ENCODE measurements around the gene GNG2. TPM values are rescaled to one million over a fixed set of nuclear protein-coding genes. Genes with fewer than 3 reads are reported as not detected.

Gene GNG2
- total and polyA plus RNA-seq, 9 of the 15 experiments (the other 6 are each of a cell fraction or from before 2014, with no cell fraction given): 0.18 TPM; not detected in 8

DNA sequence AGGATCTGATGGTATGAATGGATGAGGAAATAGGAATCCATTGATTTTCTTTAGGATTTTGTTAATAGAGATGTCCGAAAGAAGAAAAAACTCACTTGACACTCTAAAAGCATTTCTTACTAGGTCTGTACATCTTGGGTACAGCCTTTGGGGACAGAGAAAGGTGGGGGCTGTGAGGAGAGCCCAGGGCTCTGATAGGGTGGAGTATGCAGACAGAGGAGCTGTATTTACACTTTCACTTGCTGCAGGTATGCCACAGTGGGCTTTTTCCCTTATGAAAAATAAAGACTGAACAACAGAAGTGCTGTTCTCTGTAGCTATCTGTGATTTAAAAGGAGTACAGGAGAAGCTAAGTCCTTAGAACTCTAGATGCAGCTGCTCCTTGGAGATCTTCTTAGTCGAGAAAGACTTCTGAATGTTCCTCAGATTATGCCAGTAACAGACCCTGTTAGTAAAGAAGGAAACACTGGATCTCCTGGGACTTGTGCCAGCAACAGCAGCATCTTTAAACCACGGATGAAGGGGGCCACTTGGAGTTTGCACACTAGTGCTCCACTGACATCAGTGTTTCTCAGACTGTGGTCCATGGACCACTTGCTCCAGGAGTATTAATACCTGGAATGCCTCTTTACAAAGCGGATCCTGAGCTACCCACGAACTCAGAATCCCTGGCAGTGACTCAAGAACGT is 109.6 kb downstream of the GNG2 start (continued):
- TF ChIP-seq NR2C2 (CRISPR knock-in tag; IDR thresholded peaks at IDR 0.05) (no peak), NR2C2 (tag; IDR thresholded peaks at IDR 0.05) (no peak), CEBPG (CRISPR knock-in tag; IDR thresholded peaks at IDR 0.05) (no peak), CEBPG (tag; conservative IDR thresholded peaks at IDR 0.05 in 1 of 2, IDR thresholded peaks at IDR 0.05 in 1 of 2) (no peak), BDP1 (IDR thresholded peaks at IDR 0.05; ENCODE audit: insufficient read depth, insufficient read length) (no peak)

DNA sequence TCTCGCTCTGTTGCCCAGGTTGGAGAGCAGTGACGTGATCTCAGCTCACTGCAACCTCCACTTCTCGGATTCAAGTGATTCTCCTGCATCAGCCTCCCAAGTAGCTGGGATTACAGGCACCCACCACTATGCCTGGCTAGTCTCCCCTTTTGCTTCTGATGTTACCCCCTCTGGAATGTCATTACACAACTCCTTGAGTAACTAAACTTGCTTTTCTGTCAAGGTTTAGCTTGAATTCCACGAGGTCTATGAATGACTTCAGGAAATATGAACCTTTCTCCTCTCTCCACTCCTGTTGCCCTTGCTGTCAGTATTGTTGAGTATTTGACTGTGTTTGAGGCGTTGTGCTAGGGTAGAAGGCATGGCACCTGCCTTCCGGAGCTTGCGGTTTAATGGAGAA is 112.2 kb downstream of the GNG2 start:
- H3K79me2 ChIP-seq (ENCODE audit: control insufficient read depth, insufficient read depth, low read length): no peaks in the 10 kb centered on the region
- ATAC-seq (no peak), DNase-seq (ENCODE audit: extremely low read depth in 1 of 4, low spot score in 3 of 4) (no peak), FAIRE-seq (no peak)
- no peaks in the 10 kb centered on the region for H4K20me1 ChIP-seq (replicated peaks; ENCODE audit: control insufficient read depth, insufficient read depth, low read length)
- POLR2A ChIA-PET: no interaction called here
- H3K9me3 ChIP-seq (replicated peaks; ENCODE audit: control insufficient read depth, insufficient read depth, low read depth, low read length): no peaks in the 10 kb centered on the region
- no peak overlapping the region for H3K27ac ChIP-seq (ENCODE audit: extremely low read depth, low read depth, low read length)
- BruUV-seq (replicated peaks): no TSS peak
- no peak overlapping the region for H2AFZ ChIP-seq (ENCODE audit: low read depth, low read length)
- H3K4me2 ChIP-seq (ENCODE audit: insufficient read depth, low read length): no peak overlapping the region
- CTCF ChIA-PET (ENCODE audit: low intra/inter-chr PET ratio): no interaction called here
- H3K36me3 ChIP-seq (ENCODE audit: control insufficient read depth, insufficient read depth, low read length): no peaks in the 10 kb centered on the region
- H3K9me1 ChIP-seq (ENCODE audit: control insufficient read depth, insufficient read depth, low read length): no peaks in the 10 kb centered on the region
- intact Hi-C loops (cut with micrococcal nuclease): no loop called here
- no peaks in the 10 kb centered on the region for H3K4me1 ChIP-seq (replicated peaks in 1 of 2; ENCODE audit: control insufficient read depth in 2 of 2, insufficient read depth in 2 of 2, low read length in 2 of 2)
- no peak overlapping the region for H3K4me3 ChIP-seq
- peaks cover 2 to 17% of the 10 kb centered on the region in 2 experiments; a peak in 2 of 5 replicates for H3K27me3 ChIP-seq (ENCODE audit: control insufficient read depth in 2 of 2, insufficient read depth in 2 of 2, low read length in 2 of 2)
- WGBS (ENCODE audit: insufficient coverage, low coverage, missing lambda C conversion rate): 0% methylated on average over 6 of the region's 7 CpGs
- no peak overlapping the region for H3K9ac ChIP-seq (ENCODE audit: insufficient read depth in 1 of 2, low read depth in 2 of 2, low read length in 2 of 2)
- in situ Hi-C loops (cut with MboI): no loop called here
- TF ChIP-seq, protein P1, sequence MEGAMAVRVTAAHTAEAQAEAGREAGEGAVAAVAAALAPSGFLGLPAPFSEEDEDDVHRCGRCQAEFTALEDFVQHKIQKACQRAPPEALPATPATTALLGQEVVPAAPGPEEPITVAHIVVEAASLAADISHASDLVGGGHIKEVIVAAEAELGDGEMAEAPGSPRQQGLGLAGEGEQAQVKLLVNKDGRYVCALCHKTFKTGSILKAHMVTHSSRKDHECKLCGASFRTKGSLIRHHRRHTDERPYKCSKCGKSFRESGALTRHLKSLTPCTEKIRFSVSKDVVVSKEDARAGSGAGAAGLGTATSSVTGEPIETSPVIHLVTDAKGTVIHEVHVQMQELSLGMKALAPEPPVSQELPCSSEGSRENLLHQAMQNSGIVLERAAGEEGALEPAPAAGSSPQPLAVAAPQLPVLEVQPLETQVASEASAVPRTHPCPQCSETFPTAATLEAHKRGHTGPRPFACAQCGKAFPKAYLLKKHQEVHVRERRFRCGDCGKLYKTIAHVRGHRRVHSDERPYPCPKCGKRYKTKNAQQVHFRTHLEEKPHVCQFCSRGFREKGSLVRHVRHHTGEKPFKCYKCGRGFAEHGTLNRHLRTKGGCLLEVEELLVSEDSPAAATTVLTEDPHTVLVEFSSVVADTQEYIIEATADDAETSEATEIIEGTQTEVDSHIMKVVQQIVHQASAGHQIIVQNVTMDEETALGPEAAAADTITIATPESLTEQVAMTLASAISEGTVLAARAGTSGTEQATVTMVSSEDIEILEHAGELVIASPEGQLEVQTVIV (CRISPR knock-in tag; IDR thresholded peaks at IDR 0.05; ENCODE audit: borderline replicate concordance): no peak
- TF ChIP-seq ZFPM2 (CRISPR knock-in tag; IDR thresholded peaks at IDR 0.05) (no peak), SRSF9 (IDR thresholded peaks at IDR 0.05; ENCODE audit: borderline replicate concordance, low read depth, low read length) (no peak), ZNF3 (CRISPR knock-in tag; IDR thresholded peaks at IDR 0.05) (no peak), KLF1 (tag; IDR thresholded peaks at IDR 0.05) (no peak), KDM2B (CRISPR knock-in tag; IDR thresholded peaks at IDR 0.05) (no peak), SIX5 (IDR thresholded peaks at IDR 0.05; ENCODE audit: borderline replicate concordance in 1 of 2, insufficient read depth in 1 of 2, low read depth in 1 of 2, low read length in 2 of 2) (no peak), TEAD4 (IDR thresholded peaks at IDR 0.05; ENCODE audit: low read length) (no peak), TEAD4 (CRISPR knock-in tag; IDR thresholded peaks at IDR 0.05; ENCODE audit: borderline replicate concordance) (no peak), NFIC (IDR thresholded peaks at IDR 0.05) (no peak)
- TF ChIP-seq, protein P2, sequence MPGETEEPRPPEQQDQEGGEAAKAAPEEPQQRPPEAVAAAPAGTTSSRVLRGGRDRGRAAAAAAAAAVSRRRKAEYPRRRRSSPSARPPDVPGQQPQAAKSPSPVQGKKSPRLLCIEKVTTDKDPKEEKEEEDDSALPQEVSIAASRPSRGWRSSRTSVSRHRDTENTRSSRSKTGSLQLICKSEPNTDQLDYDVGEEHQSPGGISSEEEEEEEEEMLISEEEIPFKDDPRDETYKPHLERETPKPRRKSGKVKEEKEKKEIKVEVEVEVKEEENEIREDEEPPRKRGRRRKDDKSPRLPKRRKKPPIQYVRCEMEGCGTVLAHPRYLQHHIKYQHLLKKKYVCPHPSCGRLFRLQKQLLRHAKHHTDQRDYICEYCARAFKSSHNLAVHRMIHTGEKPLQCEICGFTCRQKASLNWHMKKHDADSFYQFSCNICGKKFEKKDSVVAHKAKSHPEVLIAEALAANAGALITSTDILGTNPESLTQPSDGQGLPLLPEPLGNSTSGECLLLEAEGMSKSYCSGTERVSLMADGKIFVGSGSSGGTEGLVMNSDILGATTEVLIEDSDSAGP (CRISPR knock-in tag; IDR thresholded peaks at IDR 0.05): no peak
- TF ChIP-seq, protein P3, sequence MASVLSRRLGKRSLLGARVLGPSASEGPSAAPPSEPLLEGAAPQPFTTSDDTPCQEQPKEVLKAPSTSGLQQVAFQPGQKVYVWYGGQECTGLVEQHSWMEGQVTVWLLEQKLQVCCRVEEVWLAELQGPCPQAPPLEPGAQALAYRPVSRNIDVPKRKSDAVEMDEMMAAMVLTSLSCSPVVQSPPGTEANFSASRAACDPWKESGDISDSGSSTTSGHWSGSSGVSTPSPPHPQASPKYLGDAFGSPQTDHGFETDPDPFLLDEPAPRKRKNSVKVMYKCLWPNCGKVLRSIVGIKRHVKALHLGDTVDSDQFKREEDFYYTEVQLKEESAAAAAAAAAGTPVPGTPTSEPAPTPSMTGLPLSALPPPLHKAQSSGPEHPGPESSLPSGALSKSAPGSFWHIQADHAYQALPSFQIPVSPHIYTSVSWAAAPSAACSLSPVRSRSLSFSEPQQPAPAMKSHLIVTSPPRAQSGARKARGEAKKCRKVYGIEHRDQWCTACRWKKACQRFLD (CRISPR knock-in tag; IDR thresholded peaks at IDR 0.05): no peak
